Stimulated activated CD4-positive, alpha-beta T cell treated with anti-CD3 and anti-CD28 coated beads, Interleukin-15, amount 100 ng/mL, for 24 hours (primary cell): Measurements from ENCODE around the gene MTR.
"Not testable (repeated sequence)": the region's sequence is repeated elsewhere in the genome, so short reads cannot be mapped to it uniquely, and the experiment has no call there.

Experiments used
- DNase-seq: peaks from one replicate; pipeline ENCODE4 v3.0.0-alpha.2; 2020

MTR gene

GRCh38 chr1:236834876-236835275 lies 39.8 kb downstream of the MTR start:
- DNase-seq = no peak

GRCh38 chr1:236835491-236835890 lies 40.4 kb downstream of the MTR start:
- DNase-seq = no peak

GRCh38 chr1:236836157-236836556 lies 41.1 kb downstream of the MTR start:
- DNase-seq = no peak

- DNase-seq = no peak
Observed at GRCh38 chr1:236837115-236837514, 42.0 kb downstream of the MTR start.

- no peak for DNase-seq
Observed at GRCh38 chr1:236837897-236838296, 42.8 kb downstream of the MTR start.

GRCh38 chr1:236841341-236841740 lies 46.2 kb downstream of the MTR start:
- DNase-seq = no peak

- DNase-seq = no peak
Observed at GRCh38 chr1:236844499-236845271, 49.6 kb downstream of the MTR start.

GRCh38 chr1:236845830-236846229 lies 50.7 kb downstream of the MTR start:
- no peak for DNase-seq

- no peak for DNase-seq
Observed at GRCh38 chr1:236848274-236848923, 53.3 kb downstream of the MTR start.

- no peak for DNase-seq
Observed at GRCh38 chr1:236850077-236850979, 55.2 kb downstream of the MTR start.

- DNase-seq = no peak
Observed at GRCh38 chr1:236851871-236852270, 56.8 kb downstream of the MTR start.

- no peak for DNase-seq
Observed at GRCh38 chr1:236853921-236854604, 59.0 kb downstream of the MTR start.

- no peak for DNase-seq
Observed at GRCh38 chr1:236854605-236854983, 59.5 kb downstream of the MTR start.

GRCh38 chr1:236856649-236857048 lies 61.6 kb downstream of the MTR start:
- DNase-seq = not testable (repeated sequence)

GRCh38 chr1:236858165-236858564 lies 63.1 kb downstream of the MTR start:
- no peak for DNase-seq

- DNase-seq = no peak
Observed at GRCh38 chr1:236860101-236860500, 65.0 kb downstream of the MTR start.

- no peak for DNase-seq
Observed at GRCh38 chr1:236860674-236861073, 65.6 kb downstream of the MTR start.

GRCh38 chr1:236861560-236862218 lies 66.6 kb downstream of the MTR start:
- no peak for DNase-seq

- DNase-seq = no peak
Observed at GRCh38 chr1:236862219-236862591, 67.1 kb downstream of the MTR start.

GRCh38 chr1:236862615-236863211 lies 67.6 kb downstream of the MTR start:
- no peak for DNase-seq

- no peak for DNase-seq
Observed at GRCh38 chr1:236864211-236864610, 69.1 kb downstream of the MTR start.
